GM12891 (cell line): ENCODE measurements around the gene MCCC1. TPM values are rescaled to one million over a fixed set of nuclear protein-coding genes. Genes with fewer than 3 reads are reported as not detected.

Experiments
- DNase-seq: peaks from one replicate; pipeline ENCODE4 v3.0.0; 2011; ENCODE audit warnings: low spot score; ENCODE audit not compliant: insufficient read length
- FAIRE-seq: peaks from 2 replicates; lab custom pipeline; 2011; peaks lifted over from hg19 to GRCh38; lab: Jason Lieb, UNC
- PAX5 ChIP-seq: IDR thresholded peaks from 2 replicates; pipeline ENCODE4 v1.6.1; 2011; ENCODE audit warnings: low read length, moderate library complexity, mild to moderate bottlenecking; ENCODE audit not compliant: insufficient read depth, severe bottlenecking
- POLR2A ChIP-seq: IDR thresholded peaks from 2 replicates; pipeline ENCODE4 v1.6.1; 2011; ENCODE audit warnings: low read depth, low read length, control low read depth
- POLR2AphosphoS5 ChIP-seq: IDR thresholded peaks from 2 replicates; pipeline ENCODE4 v1.6.1; 2011; ENCODE audit warnings: low read depth, low read length, control low read depth
- POU2F2 ChIP-seq: IDR thresholded peaks from 2 replicates; pipeline ENCODE4 v1.6.1; 2011; ENCODE audit warnings: low read depth, mild to moderate bottlenecking, control low read depth, low read length, moderate library complexity
- SPI1 ChIP-seq: IDR thresholded peaks from 2 replicates; pipeline ENCODE4 v1.6.1; 2011; ENCODE audit warnings: low read depth, low read length, control low read depth
- TAF1 ChIP-seq: IDR thresholded peaks from 2 replicates; pipeline ENCODE4 v1.6.1; 2011; ENCODE audit warnings: low read depth, low read length, control low read depth
- polyA plus RNA-seq: library from polyadenylated mRNA; unstranded; fragments of >200 nt; gene quantifications from one replicate; pipeline ENCODE4 v1.2.1, GENCODE V29; 2012; ENCODE audit warnings: low read depth, missing spikeins, inconsistent platforms; ENCODE audit not compliant: missing spikeins

MCCC1 gene
- 42.5 TPM for polyA plus RNA-seq

DNA sequence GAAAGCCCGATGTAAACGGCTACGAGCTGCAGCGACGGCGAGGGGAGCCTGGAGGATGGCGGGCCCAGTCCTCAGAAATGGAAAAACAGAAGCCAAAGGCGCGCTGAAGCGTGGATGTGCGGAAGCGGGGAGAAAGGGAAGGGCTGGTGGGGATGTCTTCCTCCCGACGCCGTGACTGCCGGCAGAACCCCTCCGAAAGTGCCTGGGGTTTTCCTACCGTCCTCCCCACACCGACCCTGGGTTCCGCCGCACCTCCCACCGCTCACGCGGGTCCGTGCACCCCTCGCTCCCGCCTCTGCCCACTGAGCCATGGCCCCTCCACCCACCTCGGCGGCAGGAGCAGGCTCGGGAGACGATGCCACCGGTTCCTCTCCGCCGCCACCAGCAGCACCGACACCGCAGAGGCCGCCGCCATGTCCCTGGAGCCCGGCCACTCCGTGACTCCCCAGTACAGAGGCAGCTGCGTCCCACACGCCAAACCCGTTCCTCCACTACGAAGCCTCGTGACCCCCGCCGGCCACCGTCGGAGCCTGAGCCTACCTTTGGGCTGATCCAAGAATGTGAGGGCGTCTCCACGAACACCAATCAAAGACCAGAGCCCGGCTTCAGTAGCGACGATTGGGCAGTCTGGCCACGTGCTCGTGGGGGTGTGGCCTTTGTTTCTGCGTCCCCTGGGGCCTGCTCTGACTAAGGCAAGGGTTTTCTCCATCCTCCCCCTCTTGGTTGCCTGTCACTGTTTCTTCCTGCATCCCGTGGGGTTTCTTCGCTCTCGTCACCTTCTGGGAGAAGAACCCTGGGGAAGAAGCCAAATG lies at the start of gene MCCC1:
Gene MCCC1, minus strand, starts transcription at position 471 of the 812 bp plus-strand sequence. Its CDS starts 56 bp downstream, at position 415.
- FAIRE-seq (peak; percentile 96), DNase-seq (peak; percentile 94)
- peak; percentile 0; the same call in 1 of the 2 replicates for TF ChIP-seq SPI1
- TF ChIP-seq POLR2A, result peak; percentile 89
- peak; percentile 69 for TF ChIP-seq POLR2AphosphoS5
- TF ChIP-seq PAX5, result no peak

DNA sequence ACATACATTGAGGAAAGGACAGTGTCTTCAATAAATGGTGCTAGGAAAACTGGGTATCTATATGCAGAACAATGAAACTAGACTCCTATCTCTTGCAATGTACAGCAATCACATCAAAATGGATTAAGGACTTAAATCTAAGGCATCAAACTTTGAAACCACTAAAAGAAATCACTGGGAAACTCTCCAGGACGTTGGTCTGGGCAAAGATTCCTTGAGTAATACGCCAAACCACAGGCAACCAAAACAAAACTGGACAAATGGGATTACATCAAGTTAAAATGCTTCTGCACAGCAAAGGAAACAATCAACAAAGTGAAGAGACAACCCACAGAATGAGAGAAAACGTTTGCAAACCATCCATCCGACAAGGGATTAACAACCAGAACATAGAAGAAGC lies 48.8 kb upstream of the MCCC1 start:
- DNase-seq (no peak), FAIRE-seq (no peak)
- TF ChIP-seq POU2F2 (no peak), TAF1 (no peak), SPI1 (no peak), POLR2AphosphoS5 (no peak), POLR2A (no peak)

DNA sequence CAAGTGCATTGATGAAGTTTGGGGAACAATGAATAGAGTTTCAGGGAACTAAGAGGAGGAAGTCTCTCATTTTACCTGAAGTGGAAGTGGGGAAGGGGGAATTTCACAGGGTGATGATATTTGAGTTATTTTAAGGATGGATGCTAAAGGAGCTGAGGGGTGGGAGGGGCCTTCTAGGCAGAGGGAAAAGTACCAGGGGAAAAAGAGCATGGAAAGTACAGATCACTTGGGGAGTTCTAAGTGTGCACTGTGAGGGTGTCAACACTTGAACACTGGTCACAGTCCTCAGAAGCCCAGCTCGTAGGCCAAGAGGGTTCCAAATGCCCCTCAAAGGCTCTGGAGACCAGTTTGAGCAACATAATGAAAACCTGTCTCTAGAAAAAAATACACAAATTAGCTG lies 45.1 kb upstream of the MCCC1 start:
- TF ChIP-seq SPI1, result no peak
- TF ChIP-seq POLR2AphosphoS5, result no peak
- TF ChIP-seq POLR2A, result no peak
- TF ChIP-seq POU2F2, result no peak
- TF ChIP-seq TAF1, result no peak
- TF ChIP-seq PAX5, result no peak
- no peak for DNase-seq
- FAIRE-seq, result no peak

DNA sequence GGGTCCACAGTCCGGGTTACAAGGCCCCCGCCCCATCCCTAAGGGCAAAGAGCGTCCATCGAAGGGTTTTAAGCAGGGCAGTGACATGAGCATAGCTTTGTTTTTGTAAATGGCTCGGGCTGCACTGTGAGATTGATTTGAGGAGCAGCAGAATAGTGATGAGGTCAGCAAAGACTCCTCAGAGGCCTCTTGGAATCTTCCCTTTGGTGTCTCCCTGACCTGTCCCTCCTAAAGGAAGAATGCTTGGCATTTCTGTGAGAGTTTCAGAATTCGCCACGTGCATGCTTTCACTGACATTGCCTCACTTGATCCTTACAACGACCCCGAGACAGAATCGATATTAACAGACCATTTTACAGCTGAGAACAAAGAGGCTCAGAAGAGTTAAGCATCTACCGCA lies 42.9 kb upstream of the MCCC1 start:
- FAIRE-seq (no peak), DNase-seq (no peak)
- TF ChIP-seq SPI1 (no peak), POLR2AphosphoS5 (no peak)

DNA sequence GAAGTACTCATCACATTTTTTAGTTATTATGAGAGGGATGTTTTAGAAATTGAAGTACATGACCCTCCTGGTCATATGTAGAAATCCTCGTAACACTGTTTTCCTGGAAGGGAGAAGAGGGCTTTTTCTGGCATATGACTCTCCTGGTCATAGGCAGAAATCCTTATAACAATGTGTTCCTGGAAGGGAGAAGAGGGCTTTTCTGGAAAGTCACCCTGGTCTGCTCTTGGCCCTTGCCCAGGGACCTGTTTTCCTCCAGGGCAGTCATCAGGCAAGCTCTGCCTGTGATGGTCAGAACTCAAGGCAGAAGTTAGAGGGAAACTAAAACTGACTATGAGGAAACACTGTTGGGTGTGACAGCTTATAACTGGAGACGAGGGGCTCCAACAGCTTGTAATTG lies 35.5 kb upstream of the MCCC1 start:
- TF ChIP-seq TAF1, result no peak
- no peak for TF ChIP-seq SPI1
- no peak for TF ChIP-seq POLR2A
- TF ChIP-seq PAX5, result no peak
- no peak for TF ChIP-seq POLR2AphosphoS5
- FAIRE-seq (no peak), DNase-seq (no peak)

DNA sequence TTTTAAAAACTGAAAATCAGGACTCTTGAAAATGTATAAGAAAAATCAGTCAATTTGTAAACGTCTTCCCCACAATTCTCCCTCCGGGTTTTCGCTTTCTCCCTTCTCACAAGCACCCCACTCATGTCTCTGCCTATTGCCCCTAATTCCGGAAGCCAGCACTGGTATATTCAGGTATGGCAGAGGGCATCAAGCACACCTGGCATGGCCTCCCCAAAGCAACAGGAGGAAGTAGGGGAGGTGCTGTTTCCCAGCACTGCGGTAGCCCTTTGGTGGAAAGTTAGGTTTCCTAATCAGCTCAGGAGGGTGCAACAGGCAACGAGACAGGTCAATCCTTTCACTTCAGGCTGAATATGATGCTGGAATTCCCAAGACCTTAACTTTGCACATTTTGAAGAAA lies 33.1 kb upstream of the MCCC1 start:
- TF ChIP-seq PAX5 (no peak), SPI1 (no peak)
- DNase-seq, result no peak
- no peak for FAIRE-seq

DNA sequence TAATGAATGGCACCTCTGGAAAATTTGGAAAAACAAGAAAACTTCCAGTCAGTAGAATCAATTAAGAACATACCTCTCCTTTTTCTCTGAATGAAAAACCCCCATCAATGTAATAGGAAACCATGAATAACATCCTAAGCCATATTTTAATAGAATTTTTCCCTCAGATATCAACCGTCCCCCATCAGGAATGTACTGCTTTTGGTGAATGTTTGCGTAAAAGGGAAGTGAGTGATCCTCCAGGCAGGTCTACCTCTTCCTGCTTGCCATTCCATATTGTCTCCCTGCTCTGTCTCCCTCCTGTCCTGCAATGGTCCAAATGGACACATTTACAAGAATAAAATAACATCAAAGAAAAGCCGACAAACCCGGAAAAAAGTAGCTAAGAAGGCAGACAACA lies 32.4 kb upstream of the MCCC1 start:
- DNase-seq (no peak), FAIRE-seq (no peak)
- no peak for TF ChIP-seq POU2F2
- TF ChIP-seq POLR2A, result no peak
- TF ChIP-seq POLR2AphosphoS5, result no peak

DNA sequence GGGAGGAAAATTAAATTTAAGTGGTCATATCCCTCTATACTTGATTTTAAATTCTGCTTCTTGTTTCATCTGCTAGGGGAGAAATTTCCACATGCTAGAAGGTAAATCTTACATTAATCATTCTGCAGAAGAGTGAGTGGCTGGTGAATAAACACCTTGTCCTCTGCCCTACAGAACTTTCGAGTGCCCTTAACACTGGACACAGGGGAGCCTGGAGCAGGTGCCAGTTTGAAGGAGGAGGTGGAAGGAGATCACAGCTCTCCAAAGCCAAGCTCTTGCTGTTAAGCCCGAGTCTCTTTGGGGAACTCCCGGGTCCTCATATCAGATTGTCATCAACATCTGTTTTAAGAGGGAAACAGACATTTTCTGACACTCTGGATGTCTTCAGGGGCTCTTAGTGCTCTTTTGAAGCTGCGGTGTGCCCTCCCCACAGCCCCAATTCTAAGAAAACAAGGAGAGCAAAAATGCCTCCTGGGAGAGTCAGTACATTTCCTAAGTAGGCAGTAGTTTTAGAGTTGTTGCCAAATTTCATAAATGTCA lies 32.0 kb upstream of the MCCC1 start:
- FAIRE-seq (no peak), DNase-seq (no peak)
- no peak for TF ChIP-seq SPI1
- TF ChIP-seq POLR2A, result no peak
- TF ChIP-seq TAF1, result no peak
- no peak for TF ChIP-seq PAX5
- TF ChIP-seq POLR2AphosphoS5, result no peak
- TF ChIP-seq POU2F2, result no peak

DNA sequence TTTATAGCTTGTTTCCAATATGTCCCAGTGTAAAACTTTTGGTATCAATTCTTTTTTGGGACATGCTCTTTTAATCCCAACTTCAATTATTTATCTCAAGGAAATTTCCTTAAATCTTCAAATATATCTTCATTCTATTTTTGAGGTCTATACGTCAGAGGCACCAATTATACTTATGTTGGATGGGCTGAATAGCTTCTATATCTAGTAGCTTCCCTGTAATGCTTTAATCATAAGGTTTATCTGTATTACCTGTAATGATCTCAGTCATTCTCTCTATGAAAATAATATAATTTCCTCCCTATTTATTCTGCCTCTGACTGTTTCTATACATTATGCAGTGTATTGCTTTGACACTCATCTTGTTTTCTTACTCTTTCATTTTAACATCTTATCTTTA lies 29.9 kb upstream of the MCCC1 start:
- TF ChIP-seq POU2F2 (no peak), TAF1 (no peak), PAX5 (no peak), SPI1 (no peak), POLR2AphosphoS5 (no peak), POLR2A (no peak)
- no peak for DNase-seq
- FAIRE-seq, result no peak

DNA sequence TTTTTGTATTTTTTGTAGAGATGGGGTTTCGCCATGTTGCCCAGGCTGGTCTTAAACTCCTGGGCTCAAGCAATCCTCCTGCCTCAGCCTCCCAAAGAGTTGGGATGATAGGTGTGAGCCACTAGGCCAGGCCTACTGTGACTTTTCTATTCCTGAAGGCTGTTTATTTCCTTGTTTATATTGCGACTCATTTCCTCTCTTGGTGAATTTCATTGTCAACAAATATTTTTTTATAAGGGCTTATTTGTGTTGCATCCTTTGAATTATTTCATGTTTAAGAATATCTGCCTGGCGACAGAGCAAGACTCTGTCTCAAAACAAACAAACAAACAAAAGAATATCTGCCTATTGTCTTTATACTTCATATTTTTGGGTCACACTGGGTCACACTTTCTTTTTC lies 29.4 kb upstream of the MCCC1 start:
- DNase-seq, result no peak
- FAIRE-seq, result no peak
- TF ChIP-seq POLR2AphosphoS5 (no peak), TAF1 (no peak), POLR2A (no peak), PAX5 (no peak), POU2F2 (no peak), SPI1 (no peak)

DNA sequence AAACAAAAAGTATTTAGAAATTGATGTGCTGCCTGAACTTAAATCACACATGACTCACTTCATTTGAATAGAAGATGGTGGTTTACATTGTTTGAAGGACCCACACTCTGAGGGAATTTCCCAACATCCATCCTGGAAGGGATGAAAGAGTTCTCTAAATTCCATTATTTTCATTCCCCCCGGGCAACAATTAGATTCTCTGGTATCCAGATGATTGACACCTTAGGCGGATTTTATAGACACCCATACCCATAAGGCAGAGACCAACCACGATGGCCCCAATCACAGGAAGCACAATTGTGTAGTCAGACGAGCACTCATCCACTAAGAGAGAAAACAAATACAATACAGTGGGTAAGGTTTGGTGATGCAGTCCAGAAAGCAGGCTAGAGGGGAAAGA lies 24.6 kb upstream of the MCCC1 start:
- TF ChIP-seq POLR2AphosphoS5 (no peak), POLR2A (no peak), POU2F2 (no peak)
- DNase-seq (no peak), FAIRE-seq (no peak)
